CD14-positive monocyte (primary cell): ENCODE data around the gene SMG7. TPM values are rescaled to one million over a fixed set of nuclear protein-coding genes. Genes with fewer than 3 reads are reported as not detected.

Experiments used
- DNase-seq, 3 donors: peaks; one replicate each; pipeline ENCODE4 v3.0.0-alpha.2; 2011 to 2022
- H2AFZ ChIP-seq: 2 replicates; pipeline ENCODE4 v1.6.0; 2012; ENCODE audit warnings: mild to moderate bottlenecking, low read depth, low read length, inconsistent platforms; ENCODE audit not compliant: insufficient read depth, poor library complexity, severe bottlenecking
- H3K27ac ChIP-seq, 2 donors: 1 replicate in 1 of 2; 2 replicates in 1 of 2; pipeline ENCODE4 v1.5.1; 2012 to 2013; ENCODE audit warnings: low read length in 2 of 2, control low read depth in 1 of 2, inconsistent platforms in 1 of 2, low read depth in 1 of 2, mild to moderate bottlenecking in 1 of 2
- H3K27me3 ChIP-seq, 2 donors: one replicate each; pipeline versions ENCODE4 v1.6.0 to v1.6.1; 2011 to 2013; ENCODE audit warnings: low read length in 2 of 2; ENCODE audit not compliant: control insufficient read depth in 2 of 2, insufficient read depth in 2 of 2
- H3K36me3 ChIP-seq, 2 donors: replicated peaks in 1 of 2; 1 replicate in 1 of 2; 2 replicates in 1 of 2; pipeline versions ENCODE4 v1.5.1 to v1.6.1; 2012 to 2013; ENCODE audit warnings: low read length in 2 of 2, control low read depth in 1 of 2, inconsistent platforms in 1 of 2, mild to moderate bottlenecking in 1 of 2; ENCODE audit not compliant: insufficient read depth in 2 of 2, control insufficient read depth in 1 of 2
- H3K4me1 ChIP-seq, 2 donors: 1 replicate in 1 of 2; 2 replicates in 1 of 2; pipeline versions ENCODE4 v1.5.1 to v1.6.1; 2012 to 2013; ENCODE audit warnings: low read length in 2 of 2, control low read depth in 1 of 2, inconsistent platforms in 1 of 2, mild to moderate bottlenecking in 1 of 2, moderate library complexity in 1 of 2; ENCODE audit not compliant: insufficient read depth in 2 of 2, control insufficient read depth in 1 of 2
- H3K4me2 ChIP-seq: replicated peaks from 2 replicates; pipeline ENCODE3; 2012; ENCODE audit warnings: low read length, moderate library complexity, mild to moderate bottlenecking; ENCODE audit not compliant: poor library complexity, severe bottlenecking; ENCODE audit errors: extremely low read depth
- H3K4me3 ChIP-seq, 3 experiments: fragments of 200-600 bp in 1 of 3; sonication (generic) in 1 of 3; replicated peaks in 1 of 3; 1 replicate in 2 of 3; 2 replicates in 1 of 3; pipeline ENCODE4 v1.5.1; 2011 to 2013; ENCODE audit warnings: low read length in 3 of 3, mild to moderate bottlenecking in 3 of 3, control low read depth in 2 of 3, low read depth in 2 of 3, inconsistent platforms in 1 of 3, moderate library complexity in 1 of 3
- H3K79me2 ChIP-seq: 2 replicates; pipeline ENCODE4 v1.6.0; 2012; ENCODE audit warnings: mild to moderate bottlenecking, control low read depth, inconsistent platforms, low read length, moderate library complexity; ENCODE audit not compliant: insufficient read depth
- H3K9ac ChIP-seq: 2 replicates; pipeline ENCODE4 v1.6.0; 2017; ENCODE audit warnings: low read length, mild to moderate bottlenecking; ENCODE audit not compliant: insufficient read depth, poor library complexity, severe bottlenecking
- H3K9me3 ChIP-seq, 2 donors: replicated peaks in 1 of 2; 1 replicate in 1 of 2; 2 replicates in 1 of 2; pipeline versions ENCODE4 v1.5.1 to v1.6.1; 2012 to 2013; ENCODE audit warnings: low read length in 2 of 2, control low read depth in 1 of 2; ENCODE audit not compliant: control insufficient read depth in 1 of 2, insufficient read depth in 1 of 2
- H4K20me1 ChIP-seq: 2 replicates; pipeline ENCODE4 v1.6.0; 2012; ENCODE audit warnings: mild to moderate bottlenecking, low read length, control low read depth, moderate library complexity; ENCODE audit not compliant: insufficient read depth
- H3K27ac Mint-ChIP-seq, 7 donors: one replicate each; pipeline ENCODE4 v1.8.0; 2020; ENCODE audit warnings: mild to moderate bottlenecking in 7 of 7, mixed read lengths in 7 of 7, moderate library complexity in 6 of 7, inconsistent platforms in 2 of 7
- H3K27me3 Mint-ChIP-seq, 3 donors: one replicate each; pipeline ENCODE4 v1.8.0; 2021 to 2022; ENCODE audit warnings: low read depth in 3 of 3, mild to moderate bottlenecking in 3 of 3, mixed read lengths in 3 of 3, moderate library complexity in 3 of 3, inconsistent platforms in 1 of 3
- H3K36me3 Mint-ChIP-seq, 2 donors: one replicate each; pipeline ENCODE4 v1.8.0; 2020; ENCODE audit warnings: mixed read lengths in 2 of 2, inconsistent platforms in 1 of 2, mild to moderate bottlenecking in 1 of 2
- H3K4me1 Mint-ChIP-seq: one replicate; pipeline ENCODE4 v1.8.0; 2020; ENCODE audit warnings: mild to moderate bottlenecking, mixed read lengths
- H3K4me3 Mint-ChIP-seq, 2 donors: one replicate each; pipeline ENCODE4 v1.8.0; 2020; ENCODE audit warnings: mild to moderate bottlenecking in 2 of 2, mixed read lengths in 2 of 2, moderate library complexity in 1 of 2
- H3K9me3 Mint-ChIP-seq, 7 donors: one replicate each; pipeline ENCODE4 v1.8.0; 2020 to 2022; ENCODE audit warnings: mixed read lengths in 7 of 7, mild to moderate bottlenecking in 6 of 7, moderate library complexity in 6 of 7, inconsistent platforms in 2 of 7
- WGBS: methylation state at CpG from one replicate; pipeline ENCODE4 v1.1.5; 2013; ENCODE audit warnings: missing lambda C conversion rate; ENCODE audit not compliant: insufficient coverage; 5-methylcytosine and 5-hydroxymethylcytosine counted together
- intact Hi-C, 2 donors: fragments of 100-400 bp; cut with micrococcal nuclease; formaldehyde crosslinking; loops; one replicate each; pipeline versions ENCODE4 v1.15.0 to v1.15.1; 2023
- polyA plus RNA-seq, 3 donors: library from polyadenylated mRNA; depleted of rRNA in 1 of 3; unstranded in 2 of 3; stranded (reverse) in 1 of 3; fragments of 300-500 nt in 2 of 3; fragments of >200 nt in 1 of 3; fragmentation: Illumina TruSeq in 2 of 3; gene quantifications; 1 replicate in 2 of 3; 2 replicates in 1 of 3; pipeline ENCODE4 v1.2.3, GENCODE V29; 2012 to 2021
- TF ChIP-seq, protein P1 (sequence below): fragments of 200-600 bp; IDR thresholded peaks from one replicate; pipeline ENCODE4 v1.8.0; 2022; ENCODE audit warnings: antibody characterized with exemption, mild to moderate bottlenecking

Gene SMG7
- polyA plus RNA-seq, 3 donors, result 11.5 to 31.3 (median 19.4) TPM

DNA sequence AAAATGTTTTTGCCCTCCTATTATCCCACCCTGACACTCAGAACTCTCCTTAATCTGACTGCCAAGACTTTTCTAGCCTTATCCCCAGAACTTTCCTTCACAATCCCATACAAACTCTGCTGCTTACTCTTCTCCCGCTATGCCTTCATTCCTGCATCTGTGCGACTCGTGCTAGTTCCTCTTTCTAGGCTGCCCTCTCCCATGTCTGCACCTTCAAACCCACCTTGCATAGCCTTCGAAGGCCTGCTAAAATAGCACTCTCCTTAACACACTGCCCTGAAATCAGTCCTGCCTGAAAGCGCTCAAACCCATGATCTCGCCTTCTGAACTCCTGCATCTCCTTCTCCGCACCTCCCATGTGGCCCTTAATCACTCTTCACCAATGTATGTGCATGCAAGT, 120.4 kb downstream of the SMG7 start:
- H3K4me2 ChIP-seq, result peak overlapping the region; percentile 51
- H3K36me3 ChIP-seq, result no peaks in the 10 kb centered on the region
- peak overlapping the region in 1 of 3 experiments; percentile 30 for H3K4me3 ChIP-seq
- no peaks in the 10 kb centered on the region for H3K9me3 ChIP-seq
- Mint-ChIP-seq H3K36me3 (peaks cover 10 to 20% of the 10 kb centered on the region in 2 donors), H3K27me3 (peaks cover 0 to 4% (median 0%) of the 10 kb centered on the region in 3 donors), H3K27ac (peak overlapping the region; percentile 97 to 100 (median 98)), H3K9me3 (peaks cover 0 to 7% (median 0%) of the 10 kb centered on the region in 7 donors), H3K4me1 (peaks cover 73% of the 10 kb centered on the region), H3K4me3 (no peak overlapping the region)
- H4K20me1 ChIP-seq, result peaks cover 5% of the 10 kb centered on the region
- TF ChIP-seq, protein P1, sequence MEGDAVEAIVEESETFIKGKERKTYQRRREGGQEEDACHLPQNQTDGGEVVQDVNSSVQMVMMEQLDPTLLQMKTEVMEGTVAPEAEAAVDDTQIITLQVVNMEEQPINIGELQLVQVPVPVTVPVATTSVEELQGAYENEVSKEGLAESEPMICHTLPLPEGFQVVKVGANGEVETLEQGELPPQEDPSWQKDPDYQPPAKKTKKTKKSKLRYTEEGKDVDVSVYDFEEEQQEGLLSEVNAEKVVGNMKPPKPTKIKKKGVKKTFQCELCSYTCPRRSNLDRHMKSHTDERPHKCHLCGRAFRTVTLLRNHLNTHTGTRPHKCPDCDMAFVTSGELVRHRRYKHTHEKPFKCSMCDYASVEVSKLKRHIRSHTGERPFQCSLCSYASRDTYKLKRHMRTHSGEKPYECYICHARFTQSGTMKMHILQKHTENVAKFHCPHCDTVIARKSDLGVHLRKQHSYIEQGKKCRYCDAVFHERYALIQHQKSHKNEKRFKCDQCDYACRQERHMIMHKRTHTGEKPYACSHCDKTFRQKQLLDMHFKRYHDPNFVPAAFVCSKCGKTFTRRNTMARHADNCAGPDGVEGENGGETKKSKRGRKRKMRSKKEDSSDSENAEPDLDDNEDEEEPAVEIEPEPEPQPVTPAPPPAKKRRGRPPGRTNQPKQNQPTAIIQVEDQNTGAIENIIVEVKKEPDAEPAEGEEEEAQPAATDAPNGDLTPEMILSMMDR, result no peak
- H3K27ac ChIP-seq, result peak overlapping the region; percentile 82 to 98
- intact Hi-C loops, result no loop called here
- no peaks in the 10 kb centered on the region for H3K27me3 ChIP-seq
- H3K4me1 ChIP-seq, result peaks cover 66 to 85% of the 10 kb centered on the region in 2 donors
- peaks cover 36% of the 10 kb centered on the region for H3K79me2 ChIP-seq
- peak in 1 of 3 donors; percentile 44 for DNase-seq
- H2AFZ ChIP-seq, result no peak overlapping the region
- H3K9ac ChIP-seq, result peak overlapping the region; percentile 22
- WGBS, result 58% methylated on average over 7 of the region's 7 CpGs

DNA sequence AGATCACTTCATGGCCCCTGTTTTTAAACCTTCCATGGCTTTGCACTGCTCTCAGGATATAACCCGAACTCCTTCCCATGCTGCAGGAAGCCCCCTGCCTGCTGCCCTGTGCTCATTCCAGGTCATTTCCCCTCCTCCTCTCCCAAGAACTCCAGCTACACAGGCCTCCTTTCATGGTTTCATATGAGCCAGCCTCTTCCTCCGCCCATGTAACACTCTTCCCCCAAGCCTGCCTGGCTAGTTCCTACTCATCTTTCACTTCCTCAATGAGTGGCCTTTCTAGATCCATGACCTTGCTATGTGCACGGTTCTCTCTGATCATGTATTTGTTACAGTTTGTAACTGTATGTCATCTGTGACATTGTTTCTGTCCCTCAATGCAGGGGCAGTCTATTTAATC, 121.1 kb downstream of the SMG7 start:
- 0% methylated on average over 1 of the region's 3 CpGs for WGBS
- peak; percentile 84 to 91 (median 91) for DNase-seq
- Mint-ChIP-seq H3K36me3 (peaks cover 7 to 21% of the 10 kb centered on the region in 2 donors), H3K27ac (peak overlapping the region; percentile 97 to 100 (median 98)), H3K4me3 (peak overlapping the region; percentile 60 to 80), H3K4me1 (peaks cover 75% of the 10 kb centered on the region), H3K27me3 (peaks cover 0 to 4% (median 0%) of the 10 kb centered on the region in 3 donors), H3K9me3 (peaks cover 0 to 7% (median 0%) of the 10 kb centered on the region in 7 donors)
- Histone ChIP-seq H3K27me3 (no peaks in the 10 kb centered on the region), H3K4me1 (peaks cover 68 to 86% of the 10 kb centered on the region in 2 donors), H4K20me1 (peaks cover 5% of the 10 kb centered on the region), H3K9ac (peak overlapping the region; percentile 22), H3K27ac (peak overlapping the region; percentile 82 to 98), H3K9me3 (no peaks in the 10 kb centered on the region), H3K36me3 (no peaks in the 10 kb centered on the region), H3K79me2 (peaks cover 30% of the 10 kb centered on the region), H2AFZ (no peak overlapping the region), H3K4me2 (peak overlapping the region; percentile 51), H3K4me3 (peak overlapping the region in 1 of 3 experiments; percentile 30)
- TF ChIP-seq, protein P1, result no peak
- intact Hi-C loops, result no loop called here
